Endometrial microvascular endothelial cells (primary cell): ENCODE measurements around the gene PBX4. TPM values are rescaled to one million over a fixed set of nuclear protein-coding genes. Genes with fewer than 3 reads are reported as not detected.

ENCODE experiments used
- in situ Hi-C: cut with HindIII; loops from 2 replicates; pipeline ENCODE4 v1.10.0; 2017; ENCODE audit warnings: low sequenced_read_pairs, low pct_unique_long_range_greater_than_20kb; ENCODE audit errors: inconsistent ontology term
- total RNA-seq: library from RNA; depleted of rRNA; stranded (reverse); fragments of >200 nt; gene quantifications from one replicate; pipeline ENCODE4 v1.2.3, GENCODE V29; 2015; ENCODE audit errors: inconsistent ontology term

The PBX4 gene
- total RNA-seq, 1 donor from 2014 or later, result not detected

DNA sequence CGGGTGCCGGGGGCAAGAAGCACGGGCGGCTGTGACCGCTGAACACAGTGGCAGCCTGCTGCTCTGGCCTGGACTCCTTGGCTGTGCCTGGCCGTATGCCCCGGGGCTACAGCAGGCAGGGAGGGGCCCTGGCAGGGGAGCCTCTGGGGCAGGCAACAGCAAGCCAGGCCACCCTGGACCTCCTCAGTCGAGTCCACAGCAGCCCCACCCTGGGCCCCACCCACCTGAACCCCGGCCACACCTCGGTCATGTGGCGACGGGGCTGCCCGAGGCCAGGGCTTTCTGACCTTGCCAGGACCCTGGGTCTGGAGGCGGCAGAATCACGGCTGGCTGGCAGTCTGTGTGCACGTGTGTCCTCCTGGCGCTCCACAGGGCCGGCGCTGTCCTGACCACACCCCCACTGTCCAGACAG, 71.7 kb downstream of the PBX4 start:
- in situ Hi-C loops, result no loop called here

DNA sequence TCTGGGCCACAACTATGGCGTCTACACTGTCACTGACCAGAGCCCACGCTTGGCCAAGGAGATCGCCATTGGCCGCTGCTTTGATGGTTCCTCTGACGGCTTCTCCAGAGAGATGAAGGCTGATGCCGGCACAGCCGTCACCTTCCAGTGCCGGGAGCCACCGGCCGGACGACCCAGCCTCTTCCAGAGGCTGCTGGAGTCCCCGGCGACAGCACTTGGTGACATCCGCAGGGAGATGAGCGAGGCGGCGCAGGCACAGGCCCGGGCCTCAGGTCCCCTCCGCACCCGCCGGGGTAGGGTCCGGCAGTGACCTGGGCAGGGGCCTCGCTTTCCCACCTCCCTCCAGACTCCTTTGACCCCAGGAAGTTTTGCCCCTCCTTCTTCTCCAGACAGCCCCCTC, 72.8 kb downstream of the PBX4 start:
- in situ Hi-C loops, result no loop called here

DNA sequence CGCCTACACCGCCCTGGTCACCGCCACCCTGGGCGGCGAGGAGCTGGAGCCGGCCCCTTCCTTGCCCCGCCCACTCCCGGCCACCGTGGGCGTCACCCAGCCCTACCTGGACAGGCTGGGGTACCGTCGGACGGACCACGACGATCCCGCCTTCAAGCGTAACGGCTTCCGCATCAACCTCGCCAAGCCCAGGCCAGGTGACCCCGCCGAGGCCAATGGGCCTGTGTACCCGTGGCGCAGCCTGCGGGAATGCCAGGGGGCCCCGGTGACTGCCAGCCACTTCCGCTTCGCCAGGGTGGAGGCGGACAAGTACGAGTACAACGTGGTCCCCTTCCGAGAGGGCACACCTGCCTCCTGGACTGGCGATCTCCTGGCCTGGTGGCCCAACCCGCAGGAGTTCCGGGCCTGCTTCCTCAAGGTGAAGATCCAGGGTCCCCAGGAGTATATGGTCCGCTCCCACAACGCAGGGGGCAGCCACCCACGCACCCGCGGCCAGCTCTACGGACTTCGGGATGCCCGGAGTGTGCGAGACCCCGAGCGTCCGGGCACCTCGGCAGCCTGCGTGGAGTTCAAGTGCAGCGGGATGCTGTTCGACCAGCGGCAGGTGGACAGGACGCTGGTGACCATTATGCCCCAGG, 73.4 kb downstream of the PBX4 start:
- in situ Hi-C loops, result no loop called here

DNA sequence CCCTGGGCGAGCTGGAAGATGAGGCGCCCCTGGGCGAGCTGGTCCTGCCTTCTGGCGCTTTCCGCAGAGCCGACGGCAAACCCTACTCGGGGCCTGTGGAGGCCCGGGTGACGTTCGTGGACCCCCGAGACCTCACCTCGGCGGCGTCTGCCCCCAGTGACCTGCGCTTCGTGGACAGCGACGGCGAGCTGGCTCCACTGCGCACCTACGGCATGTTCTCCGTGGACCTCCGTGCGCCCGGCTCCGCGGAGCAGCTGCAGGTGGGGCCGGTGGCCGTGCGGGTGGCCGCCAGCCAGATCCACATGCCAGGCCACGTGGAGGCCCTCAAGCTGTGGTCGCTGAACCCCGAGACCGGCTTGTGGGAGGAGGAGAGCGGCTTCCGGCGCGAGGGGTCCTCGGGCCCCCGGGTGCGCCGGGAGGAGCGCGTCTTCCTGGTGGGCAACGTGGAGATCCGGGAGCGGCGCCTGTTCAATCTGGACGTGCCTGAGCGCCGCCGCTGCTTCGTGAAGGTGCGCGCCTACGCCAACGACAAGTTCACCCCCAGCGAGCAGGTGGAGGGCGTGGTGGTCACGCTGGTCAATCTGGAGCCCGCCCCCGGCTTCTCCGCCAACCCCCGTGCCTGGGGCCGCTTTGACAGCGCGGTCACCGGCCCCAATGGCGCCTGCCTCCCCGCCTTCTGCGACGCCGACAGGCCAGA, 74.1 kb downstream of the PBX4 start:
- in situ Hi-C loops, result no loop called here

DNA sequence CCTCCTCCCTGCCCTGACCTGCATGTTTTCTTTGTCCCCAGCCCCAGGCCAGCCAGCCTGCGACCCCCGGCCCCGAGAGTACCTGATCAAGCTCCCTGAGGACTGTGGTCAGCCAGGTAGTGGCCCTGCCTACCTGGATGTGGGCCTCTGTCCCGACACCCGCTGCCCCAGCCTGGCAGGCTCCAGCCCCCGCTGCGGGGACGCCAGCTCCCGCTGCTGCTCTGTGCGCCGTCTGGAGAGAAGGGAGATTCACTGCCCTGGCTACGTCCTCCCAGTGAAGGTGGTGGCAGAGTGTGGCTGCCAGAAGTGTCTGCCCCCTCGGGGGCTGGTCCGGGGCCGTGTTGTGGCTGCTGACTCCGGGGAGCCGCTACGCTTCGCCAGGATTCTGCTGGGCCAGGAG, 74.8 kb downstream of the PBX4 start:
- in situ Hi-C loops, result no loop called here

DNA sequence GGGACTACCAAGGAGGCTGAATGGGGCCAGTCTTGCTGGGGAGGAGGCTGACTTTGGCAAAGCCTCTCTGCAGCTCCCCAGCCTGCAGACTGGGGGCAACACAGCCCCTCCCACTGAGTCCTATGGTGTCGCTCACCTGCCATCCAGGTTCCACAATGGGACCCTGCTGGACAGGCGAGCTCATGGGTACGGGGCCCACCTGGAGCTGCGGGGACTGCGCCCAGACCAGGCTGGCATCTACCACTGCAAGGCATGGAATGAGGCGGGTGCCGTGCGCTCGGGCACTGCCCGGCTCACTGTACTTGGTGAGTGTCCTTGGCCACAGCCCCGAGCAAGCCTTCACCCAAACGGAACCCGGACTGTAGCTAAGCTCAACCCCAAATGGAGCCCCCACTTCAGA, 75.4 kb downstream of the PBX4 start:
- in situ Hi-C loops, result no loop called here

DNA sequence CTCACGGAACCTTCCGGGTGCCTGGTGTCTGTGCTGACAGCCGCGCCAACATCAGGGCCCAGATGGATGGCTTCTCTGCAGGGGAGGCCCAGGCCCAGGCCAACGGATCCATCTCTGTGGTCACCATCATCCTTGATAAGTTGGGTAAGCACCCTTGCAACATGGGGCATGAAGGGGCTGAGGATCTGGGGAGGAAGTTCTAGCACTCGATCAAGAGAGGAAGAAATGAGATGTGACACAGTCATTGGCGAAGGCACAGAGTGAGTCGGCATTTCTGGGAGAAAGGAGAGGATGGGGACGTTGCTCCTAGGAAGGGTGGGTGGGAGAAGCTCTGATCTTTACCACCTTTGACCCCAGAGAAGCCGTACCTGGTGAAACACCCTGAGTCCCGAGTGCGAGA, 76.0 kb downstream of the PBX4 start:
- in situ Hi-C loops, result no loop called here

DNA sequence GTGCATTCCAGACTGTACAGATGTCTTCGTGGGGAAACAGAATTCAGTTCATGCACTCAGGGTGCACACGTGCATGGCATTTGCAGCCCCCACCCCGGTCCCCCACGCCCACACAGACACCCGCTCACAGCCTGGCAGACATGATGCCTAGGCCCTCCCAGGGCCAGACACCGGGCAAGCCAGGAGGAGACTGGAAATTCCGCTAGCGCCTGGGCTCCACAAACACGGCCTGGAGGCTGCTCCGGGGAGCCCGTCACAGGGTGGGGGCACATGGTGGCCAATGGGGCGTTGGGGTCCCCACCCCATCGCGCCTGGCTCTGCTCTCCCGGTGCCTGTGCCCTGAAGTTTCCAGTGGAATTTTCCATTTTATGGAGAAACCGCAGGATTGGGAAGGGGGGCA, 76.9 kb downstream of the PBX4 start:
- in situ Hi-C loops, result no loop called here

DNA sequence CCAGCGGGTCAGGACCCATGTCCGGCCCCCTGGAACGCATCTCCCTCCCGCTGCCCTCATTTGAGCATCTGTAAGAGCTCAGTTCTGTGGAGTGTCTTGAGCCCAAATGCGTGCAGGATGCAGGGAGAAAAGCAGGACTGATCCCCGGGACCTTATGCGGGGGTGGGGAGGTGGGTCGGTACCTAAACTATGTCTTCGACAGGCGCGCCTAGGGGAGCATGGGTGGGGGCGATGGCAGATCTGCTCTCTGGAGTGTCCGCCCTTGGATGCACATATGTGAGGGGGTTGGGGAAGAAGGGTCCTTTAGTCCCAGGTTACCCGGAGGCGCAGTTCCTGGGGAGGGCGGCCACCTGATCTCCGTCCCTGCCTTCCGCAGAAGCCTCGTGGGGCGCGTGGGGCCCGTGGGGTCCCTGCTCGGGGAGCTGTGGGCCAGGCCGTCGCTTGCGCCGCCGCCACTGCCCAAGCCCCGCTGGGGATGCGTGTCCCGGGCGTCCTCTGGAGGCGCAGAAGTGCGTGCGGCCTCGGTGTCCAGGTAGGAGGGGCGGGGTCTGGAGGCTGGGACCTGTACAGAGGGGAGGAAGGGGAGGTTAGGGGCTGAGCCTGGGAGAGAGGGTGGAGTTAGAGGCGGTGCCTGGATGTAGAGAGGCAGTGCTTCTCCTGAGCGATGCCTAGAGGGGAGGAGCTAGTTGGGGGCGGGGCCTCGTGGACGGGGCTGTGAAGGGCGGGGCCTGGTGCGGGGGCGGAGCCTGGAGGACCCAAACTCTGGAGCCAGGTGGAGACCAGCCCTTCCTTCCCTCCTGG, 77.6 kb downstream of the PBX4 start:
- in situ Hi-C loops, result no loop called here

DNA sequence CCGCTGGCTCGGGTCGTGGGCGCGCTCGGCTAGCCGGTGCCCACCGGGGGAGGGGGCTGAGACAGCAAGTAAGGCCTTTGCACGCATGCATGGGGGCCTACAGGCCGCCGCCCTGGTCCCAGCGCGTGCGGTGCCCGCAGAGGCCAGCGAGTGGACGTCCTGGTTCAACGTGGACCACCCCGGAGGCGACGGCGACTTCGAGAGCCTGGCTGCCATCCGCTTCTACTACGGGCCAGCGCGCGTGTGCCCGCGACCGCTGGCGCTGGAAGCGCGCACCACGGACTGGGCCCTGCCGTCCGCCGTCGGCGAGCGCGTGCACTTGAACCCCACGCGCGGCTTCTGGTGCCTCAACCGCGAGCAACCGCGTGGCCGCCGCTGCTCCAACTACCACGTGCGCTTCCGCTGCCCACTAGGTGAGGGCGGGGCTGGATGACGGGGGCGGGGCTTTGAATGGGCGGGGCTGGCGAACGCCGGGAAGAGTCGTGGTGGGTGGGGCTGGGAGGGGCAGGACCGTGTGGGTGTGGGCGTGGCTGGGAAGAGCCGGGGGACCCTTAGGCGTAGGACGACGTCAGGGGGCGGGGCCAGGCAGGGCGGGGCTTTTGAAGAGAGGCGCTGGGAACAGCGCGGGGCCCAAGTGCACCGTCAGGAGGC, 78.3 kb downstream of the PBX4 start:
- in situ Hi-C loops, result no loop called here

DNA sequence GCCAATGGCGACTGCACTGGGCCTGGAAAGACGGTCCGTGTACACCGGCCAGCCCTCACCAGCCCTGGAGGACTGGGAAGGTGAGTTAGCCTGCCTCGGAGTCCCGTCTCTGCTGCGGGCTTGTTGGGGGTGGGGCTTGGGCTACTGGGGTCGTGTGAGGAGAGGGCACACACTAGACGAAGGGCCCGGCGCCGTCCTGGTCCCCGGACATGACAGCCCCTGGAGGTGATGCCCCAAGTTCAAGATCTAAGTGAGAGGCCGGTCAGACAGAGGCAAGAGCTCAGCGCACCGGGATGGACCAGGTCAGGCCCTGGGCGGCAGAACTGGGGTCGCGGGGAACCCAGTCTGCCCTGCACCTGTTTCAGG, 78.8 kb downstream of the PBX4 start:
- in situ Hi-C loops, result no loop called here

DNA sequence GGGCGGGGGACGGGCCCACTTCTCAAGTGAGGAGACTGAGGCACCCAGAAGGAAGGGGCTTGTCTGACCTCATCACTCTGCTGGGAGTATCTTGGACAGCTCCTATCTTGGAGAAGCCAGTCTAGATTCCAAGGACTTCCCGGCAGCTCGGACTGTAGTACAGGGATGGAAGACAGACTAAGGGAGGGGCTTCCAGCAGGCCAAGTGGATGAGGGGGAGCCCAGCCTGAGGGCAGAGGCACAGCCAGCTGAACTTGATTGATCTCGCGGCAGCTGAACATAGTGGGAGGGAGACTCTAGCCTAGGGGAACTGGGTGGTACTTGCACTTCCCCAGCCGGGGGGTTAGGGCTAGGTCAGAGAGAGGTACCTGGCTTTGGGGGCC, 79.7 kb downstream of the PBX4 start:
- in situ Hi-C loops, result no loop called here

DNA sequence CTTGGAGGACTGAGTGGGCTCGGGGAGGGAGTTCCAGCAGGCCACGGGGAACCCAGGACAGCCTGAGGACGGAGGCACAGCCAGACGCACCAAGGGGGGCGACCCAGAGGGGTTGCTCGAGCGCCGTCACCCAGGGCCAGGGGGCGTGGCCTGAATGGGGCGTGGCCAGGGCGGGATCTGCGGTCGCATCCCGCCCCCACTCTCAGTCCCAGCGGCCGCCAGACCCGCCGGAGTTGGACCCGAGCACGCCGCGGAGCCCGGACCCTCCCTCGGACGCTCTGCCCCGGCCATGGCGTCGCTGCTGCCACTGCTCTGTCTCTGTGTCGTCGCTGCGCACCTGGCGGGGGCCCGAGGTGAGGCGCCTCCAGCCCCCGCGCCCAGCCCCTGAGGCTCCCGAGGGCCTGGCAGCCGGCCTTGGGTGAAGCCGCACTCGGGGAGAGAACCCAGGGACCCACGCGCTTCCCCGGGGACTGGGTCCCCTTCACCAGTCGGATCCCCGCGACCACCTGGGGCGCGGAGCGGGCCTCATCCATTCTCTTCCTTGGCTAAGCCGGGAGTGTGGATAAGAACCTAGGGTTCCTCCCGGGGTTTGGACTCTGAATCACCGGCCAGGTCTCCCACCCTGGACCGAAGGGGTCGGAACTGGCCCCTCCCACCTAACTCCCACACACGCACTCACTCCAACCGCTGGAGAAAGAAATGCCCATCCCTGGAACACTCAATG, 80.3 kb downstream of the PBX4 start, which contains the start of gene CILP2:
CILP2 (plus strand) TSS at position 205 of the 724 bp plus-strand sequence; CDS start at position 290, 85 bp downstream.
- in situ Hi-C loops, result no loop called here

DNA sequence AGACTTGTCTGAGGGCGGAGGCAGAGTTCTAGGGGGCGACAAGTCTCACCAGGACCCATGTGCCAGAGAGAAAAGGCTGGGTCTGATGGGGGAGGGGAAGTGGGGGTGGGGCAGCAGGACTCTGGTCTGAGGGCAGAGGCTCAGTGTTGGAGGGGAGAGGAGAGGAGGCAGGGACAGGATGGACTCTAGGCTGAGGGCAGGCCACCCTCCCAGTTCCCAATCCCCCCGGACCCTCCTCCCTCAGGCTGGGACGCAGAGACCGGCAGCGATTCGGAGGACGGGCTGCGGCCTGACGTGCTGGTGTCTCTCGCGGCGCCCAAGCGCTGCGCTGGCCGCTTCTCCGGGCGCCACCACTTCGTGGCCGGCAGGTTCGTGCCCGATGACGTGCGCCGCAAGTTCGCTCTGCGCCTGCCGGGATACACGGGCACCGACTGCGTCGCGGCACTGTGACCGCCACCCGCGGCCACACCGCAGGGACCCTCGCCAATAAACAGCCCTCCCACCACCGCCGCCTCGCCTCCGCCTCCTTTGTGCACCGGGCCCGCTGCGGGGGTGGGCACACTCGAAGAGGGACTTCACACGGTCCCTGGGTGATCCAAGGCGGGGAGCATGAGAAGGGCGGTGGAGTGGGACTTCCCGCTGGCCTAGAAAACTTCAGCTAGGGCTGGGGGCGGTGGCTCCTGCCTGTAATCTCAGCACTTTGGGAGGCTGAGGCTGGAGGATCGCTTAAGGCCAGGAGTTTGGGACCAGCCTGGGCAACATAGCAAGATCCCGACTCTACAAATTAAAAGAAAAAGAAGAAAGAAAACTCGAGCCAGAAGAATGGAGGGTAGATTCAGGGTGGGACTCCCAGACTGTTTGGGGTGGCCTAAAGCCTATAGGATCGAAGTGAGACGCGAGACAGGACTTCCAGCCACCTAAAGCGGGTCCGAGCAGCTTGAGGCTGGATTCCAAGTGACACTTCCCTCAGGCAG, 81.1 kb downstream of the PBX4 start:
- in situ Hi-C loops, result no loop called here

DNA sequence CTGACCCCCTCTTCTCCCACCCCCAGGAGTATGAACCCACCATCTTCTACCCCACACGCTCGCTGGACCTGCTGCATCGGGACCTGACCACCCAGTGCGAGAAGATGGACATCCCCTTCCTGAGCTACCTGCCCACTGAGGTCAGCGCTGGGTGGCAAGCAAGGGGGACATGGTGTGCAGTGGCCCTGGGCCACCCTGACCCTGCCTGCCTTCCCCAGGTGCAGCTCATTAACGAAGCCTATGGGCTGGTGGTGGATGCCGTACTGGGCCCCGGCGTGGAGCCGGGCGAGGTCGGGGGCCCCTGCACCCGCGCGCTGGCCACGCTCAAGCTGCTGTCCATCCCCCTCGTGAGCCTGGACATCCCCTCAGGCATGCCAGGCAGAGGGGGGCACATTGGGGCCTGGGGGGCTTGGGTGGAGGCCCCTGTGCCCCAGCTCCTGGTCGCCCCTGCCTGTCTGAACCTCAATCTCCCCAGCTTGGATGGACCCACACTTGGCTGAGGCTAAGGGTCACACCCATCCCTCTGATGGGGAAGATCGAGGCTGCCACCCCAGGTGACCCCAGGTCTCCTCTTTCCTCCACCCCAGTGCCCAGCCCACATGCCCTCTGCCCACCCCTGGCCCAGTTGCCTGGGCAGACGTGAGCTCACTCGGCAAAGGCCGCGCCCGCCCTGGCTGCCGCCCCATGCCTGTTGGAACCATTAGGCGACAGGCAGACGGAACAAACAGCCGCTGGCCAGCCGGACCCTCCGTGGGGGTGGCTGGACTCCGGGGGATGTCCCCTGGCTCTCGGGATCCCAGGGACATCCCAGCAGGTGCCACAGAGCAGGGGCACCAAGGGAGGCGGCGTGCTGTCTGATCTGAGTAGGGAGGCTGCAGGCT, 82.9 kb downstream of the PBX4 start:
- in situ Hi-C loops, result no loop called here

DNA sequence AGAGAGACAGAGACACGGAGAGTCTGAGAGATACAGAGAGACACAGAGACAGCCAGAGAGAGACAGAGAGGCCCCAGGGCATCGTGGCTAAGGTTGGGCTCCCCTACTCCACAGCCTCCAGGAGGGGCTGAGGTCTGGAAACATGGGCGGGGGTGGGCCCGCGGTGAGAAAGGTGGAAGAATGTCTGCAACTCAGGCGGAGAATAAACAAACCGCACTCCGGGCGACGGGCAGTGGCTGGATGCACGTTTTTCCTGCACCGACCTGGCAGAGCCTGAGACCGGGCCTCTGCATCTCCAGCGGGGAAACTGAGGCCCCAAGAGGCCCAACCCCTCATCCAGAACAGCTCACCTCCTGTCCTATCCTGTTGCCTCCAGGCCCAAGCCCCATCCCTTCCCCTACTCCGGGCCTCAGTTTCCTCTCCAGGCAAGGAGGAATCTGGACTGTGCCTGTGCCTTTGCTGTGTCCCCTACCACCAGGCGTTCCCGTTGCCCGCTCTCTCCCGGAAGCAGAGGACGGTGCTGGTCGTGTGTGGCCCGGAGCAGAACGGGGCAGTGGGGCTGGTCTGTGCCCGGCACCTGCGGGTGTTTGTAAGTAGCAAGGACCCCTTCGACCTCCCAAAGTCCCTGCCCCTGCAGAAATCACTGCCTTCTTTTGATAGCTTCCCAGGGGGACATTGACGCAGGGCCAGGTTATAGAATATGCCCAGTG, 83.8 kb downstream of the PBX4 start:
- in situ Hi-C loops, result no loop called here
